Erythroblast (primary cell): Measurements from ENCODE around the gene AGAP1.

Experiments used
- GATA1 ChIP-seq: IDR thresholded peaks from 2 replicates; pipeline ENCODE4 v1.6.1; 2011; ENCODE audit warnings: low read depth, mild to moderate bottlenecking, control low read depth, low read length, moderate library complexity
- POLR2A ChIP-seq: IDR thresholded peaks from 2 replicates; pipeline ENCODE4 v1.6.1; 2011; ENCODE audit warnings: mild to moderate bottlenecking, low read length

DNA sequence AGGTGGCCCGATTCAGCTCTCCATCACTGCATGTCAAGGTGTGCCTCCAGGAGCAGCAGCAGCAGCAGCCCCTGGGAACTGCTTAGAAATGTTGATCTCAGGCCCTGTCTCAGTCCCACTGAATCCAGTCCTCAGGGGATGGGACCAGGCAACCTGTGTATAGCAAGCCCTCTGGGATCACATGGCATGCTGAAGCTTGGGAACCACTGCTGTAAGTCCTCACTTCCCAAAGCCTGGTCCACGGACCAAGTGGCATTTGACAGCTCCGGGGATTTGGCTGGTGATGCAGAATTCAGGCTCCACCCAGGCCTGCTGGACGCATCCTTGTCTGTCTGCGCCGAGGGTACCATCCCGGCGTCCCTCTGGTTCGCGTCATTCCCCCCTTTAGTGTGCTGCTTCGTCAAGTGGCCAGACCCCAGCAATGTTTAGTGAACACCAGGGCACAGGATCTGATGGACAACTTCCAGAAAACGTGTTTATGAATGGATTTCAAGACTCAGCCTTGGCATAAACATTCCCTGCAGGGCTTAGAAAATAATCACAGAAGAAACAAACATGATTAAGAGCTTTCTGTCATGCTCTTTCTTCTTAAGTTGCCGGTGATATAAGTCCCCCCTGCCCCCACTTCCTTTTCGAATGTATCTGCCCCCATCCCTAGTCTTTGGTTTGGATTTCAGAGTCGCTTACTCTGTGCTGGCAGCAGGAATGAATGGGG lies 440.4 kb downstream of the AGAP1 start:
- TF ChIP-seq POLR2A (no peak), GATA1 (no peak)
